Measurements from ENCODE around the gene RARB. TPM values are rescaled to one million over a fixed set of nuclear protein-coding genes. Genes with fewer than 3 reads are reported as not detected.

RARB gene
- total and polyA plus RNA-seq, 2 experiments from 2014 or later: 0.14 to 0.42 TPM

DNA sequence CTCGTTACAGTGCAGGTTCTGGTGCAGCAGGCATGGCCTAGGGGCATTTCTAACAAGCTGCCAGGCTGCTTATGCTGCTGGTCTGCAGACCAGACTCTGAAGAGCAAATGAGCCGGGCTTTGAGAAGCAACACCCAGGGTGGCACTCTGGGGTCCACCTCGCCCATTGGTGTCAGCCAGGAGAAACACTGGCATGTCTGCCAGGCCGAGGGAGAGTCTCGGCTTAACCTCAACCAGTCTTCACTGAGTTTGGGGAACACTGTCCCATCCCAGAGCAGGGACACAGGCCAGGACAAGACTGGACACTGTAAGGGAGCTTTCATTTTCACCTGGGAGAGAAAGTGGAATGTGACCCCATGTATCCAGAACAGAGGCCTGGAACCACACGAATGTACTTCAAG, 143.2 kb downstream of the RARB start:
- H3F3A ChIP-seq (replicated peaks; ENCODE audit: low read depth): no peaks in the 10 kb centered on the region

GRCh38 chr3:25572336-25572735, 144.3 kb downstream of the RARB start:
- no peaks in the 10 kb centered on the region for H3K36me3 Mint-ChIP-seq (ENCODE audit: low read depth)
- H3K4me1 Mint-ChIP-seq: peaks cover 8% of the 10 kb centered on the region
- H3K36me3 ChIP-seq (ENCODE audit: insufficient read depth): no peaks in the 10 kb centered on the region
- no peaks in the 10 kb centered on the region for H3K4me1 ChIP-seq (ENCODE audit: insufficient read depth)
- no peaks in the 10 kb centered on the region for H3F3A ChIP-seq (replicated peaks; ENCODE audit: low read depth)
- no peaks in the 10 kb centered on the region for H4K20me1 ChIP-seq (replicated peaks; ENCODE audit: insufficient read depth)
- no peaks in the 10 kb centered on the region for H3K27me3 ChIP-seq (ENCODE audit: insufficient read depth)
- ATAC-seq (no peak), DNase-seq (ENCODE audit: low spot score) (no peak)
- H2AFZ ChIP-seq: no peak overlapping the region
- H3K4me3 ChIP-seq: no peak overlapping the region
- H3K9me3 Mint-ChIP-seq: no peaks in the 10 kb centered on the region
- H3K27ac Mint-ChIP-seq: no peak overlapping the region
- peaks cover 7% of the 10 kb centered on the region for H3K27me3 Mint-ChIP-seq (ENCODE audit: insufficient read depth, low read depth, poor library complexity)
- H3K27ac ChIP-seq (ENCODE audit: low read depth): no peak overlapping the region
- H3K79me2 ChIP-seq (replicated peaks; ENCODE audit: insufficient read depth): no peaks in the 10 kb centered on the region
- H3K4me2 ChIP-seq: no peak overlapping the region
- H3K4me3 Mint-ChIP-seq: no peak overlapping the region
- peaks cover 5% of the 10 kb centered on the region; the same call in 1 of the 2 replicates for H3K9me2 ChIP-seq (ENCODE audit: insufficient read depth)
- TF ChIP-seq POLR2AphosphoS5 (IDR thresholded peaks at IDR 0.05; ENCODE audit: low read depth) (no peak), NANOG (IDR thresholded peaks at IDR 0.05; ENCODE audit: borderline replicate concordance) (no peak), ZNF331 (CRISPR knock-in tag; IDR thresholded peaks at IDR 0.05; ENCODE audit: low read depth) (no peak), JUNB (IDR thresholded peaks at IDR 0.05; ENCODE audit: unreplicated experiment) (no peak), CTCF (conservative IDR thresholded peaks at IDR 0.05; ENCODE audit: low read depth in 2 of 2) (no peak), ZNF462 (CRISPR knock-in tag; IDR thresholded peaks at IDR 0.05) (no peak), STAT1 (IDR thresholded peaks at IDR 0.05; ENCODE audit: unreplicated experiment) (no peak)

More for the DNA sequence above, 143.2 kb downstream of the RARB start:
- Histone ChIP-seq H3K4me1 (ENCODE audit: insufficient read depth) (no peaks in the 10 kb centered on the region), H3K9me2 (ENCODE audit: insufficient read depth) (no peaks in the 10 kb centered on the region), H3K79me2 (replicated peaks; ENCODE audit: insufficient read depth) (no peaks in the 10 kb centered on the region), H3K27ac (ENCODE audit: low read depth) (no peak overlapping the region), H3K27me3 (ENCODE audit: insufficient read depth) (no peaks in the 10 kb centered on the region), H4K20me1 (replicated peaks; ENCODE audit: insufficient read depth) (no peaks in the 10 kb centered on the region), H3K4me3 (no peak overlapping the region), H2AFZ (no peak overlapping the region), H3K36me3 (ENCODE audit: insufficient read depth) (no peaks in the 10 kb centered on the region), H3K4me2 (no peak overlapping the region)
- Mint-ChIP-seq H3K9me3 (no peaks in the 10 kb centered on the region), H3K4me1 (peaks cover 8% of the 10 kb centered on the region), H3K36me3 (ENCODE audit: low read depth) (no peaks in the 10 kb centered on the region), H3K27me3 (ENCODE audit: insufficient read depth, low read depth, poor library complexity) (peaks cover 12% of the 10 kb centered on the region), H3K27ac (no peak overlapping the region), H3K4me3 (no peak overlapping the region)
- ATAC-seq: no peak
- DNase-seq (ENCODE audit: low spot score): no peak
- TF ChIP-seq CTCF (conservative IDR thresholded peaks at IDR 0.05; ENCODE audit: low read depth in 2 of 2): no peak

Data from GM23338 (cell line).